MCF 10A (cell line): ENCODE data around the gene AHNAK2. TPM values are rescaled to one million over a fixed set of nuclear protein-coding genes. Genes with fewer than 3 reads are reported as not detected.
"Not testable (repeated sequence)": the region's sequence is repeated elsewhere in the genome, so short reads cannot be mapped to it uniquely, and the experiment has no call there.

Source experiments
- BruUV-seq: library from RNA; stranded (reverse); fragments of 400-500 nt; replicated peaks from 2 replicates; lab custom pipeline; 2021; lab: Mats Ljungman, UMichigan
- CTCF ChIA-PET: fragments of 300-600 bp; sonication (Branson Sonifier 250); formaldehyde crosslinking; extraction: SDS; loops from one replicate; lab custom pipeline; 2021; ENCODE audit warnings: antibody characterized with exemption, inconsistent platforms; lab: Yijun Ruan, JAX
- POLR2A ChIA-PET: fragments of 300-600, 350-650 bp; sonication (Branson Sonifier 250); formaldehyde crosslinking; extraction: SDS; loops from one replicate; lab custom pipeline; 2020; ENCODE audit warnings: antibody characterized with exemption, inconsistent platforms; lab: Yijun Ruan, JAX
- DNase-seq: peaks from one replicate; pipeline ENCODE4 v3.0.0-alpha.2; 2018; ENCODE audit not compliant: unreplicated experiment
- H3K27ac Mint-ChIP-seq: one replicate; pipeline ENCODE4 v1.8.0; 2022; ENCODE audit warnings: mild to moderate bottlenecking, low read depth, mixed read lengths; ENCODE audit not compliant: unreplicated experiment
- H3K27me3 Mint-ChIP-seq: one replicate; pipeline ENCODE4 v1.8.0; 2022; ENCODE audit warnings: mixed read lengths; ENCODE audit not compliant: insufficient read depth, unreplicated experiment
- H3K36me3 Mint-ChIP-seq: one replicate; pipeline ENCODE4 v1.8.0; 2022; ENCODE audit warnings: mild to moderate bottlenecking, moderate library complexity, mixed read lengths; ENCODE audit not compliant: insufficient read depth, unreplicated experiment
- H3K4me1 Mint-ChIP-seq: one replicate; pipeline ENCODE4 v1.8.0; 2022; ENCODE audit warnings: mixed read lengths; ENCODE audit not compliant: insufficient read depth, unreplicated experiment
- H3K4me3 Mint-ChIP-seq: one replicate; pipeline ENCODE4 v1.8.0; 2022; ENCODE audit warnings: mild to moderate bottlenecking, moderate library complexity, mixed read lengths; ENCODE audit not compliant: unreplicated experiment
- H3K9me3 Mint-ChIP-seq: one replicate; pipeline ENCODE4 v1.8.0; 2022; ENCODE audit warnings: mixed read lengths; ENCODE audit not compliant: unreplicated experiment
- CTCF ChIP-seq: fragments of 200-600 bp; IDR thresholded peaks from one replicate; pipeline ENCODE4 v1.8.0; 2022; ENCODE audit warnings: antibody characterized with exemption, mild to moderate bottlenecking; ENCODE audit not compliant: unreplicated experiment
- intact Hi-C: fragments of 100-400 bp; cut with micrococcal nuclease; formaldehyde crosslinking; loops from 2 replicates; pipeline ENCODE4 v1.14.1; 2022
- total RNA-seq: library from RNA; stranded (reverse); gene quantifications from 2 replicates; pipeline ENCODE4 v1.2.3, GENCODE V29; 2022

AHNAK2 gene
- total RNA-seq, 1 experiment from 2014 or later = 218 TPM

- DNase-seq = no peak
- H3K27me3 Mint-ChIP-seq = no peaks in the 10 kb centered on the region
- no peaks in the 10 kb centered on the region for H3K4me1 Mint-ChIP-seq
- H3K9me3 Mint-ChIP-seq = peaks cover 8% of the 10 kb centered on the region
- H3K27ac Mint-ChIP-seq = no peak overlapping the region
- CTCF ChIA-PET = interaction anchor here (0.7 kb wide), 1 partner anchor 241 kb away, joined by 3 read pairs; no protein-coding TSS in a partner anchor
- H3K36me3 Mint-ChIP-seq = peaks cover 100% of the 10 kb centered on the region
- BruUV-seq = no TSS peak
- no peak for TF ChIP-seq CTCF
- no peak overlapping the region for H3K4me3 Mint-ChIP-seq
- POLR2A ChIA-PET = no interaction called here
- intact Hi-C loops = no loop called here
Observed at GRCh38 chr14:104950021-104950420, 28.2 kb downstream of the AHNAK2 start.

GRCh38 chr14:104949406-104949955 lies 28.7 kb downstream of the AHNAK2 start:
- H3K4me1 Mint-ChIP-seq, CTCF ChIA-PET, POLR2A ChIA-PET: not testable (repeated sequence)

GRCh38 chr14:104948736-104949031 lies 29.5 kb downstream of the AHNAK2 start:
- Mint-ChIP-seq H3K4me1 (no peaks in the 10 kb centered on the region), H3K4me3 (no peak overlapping the region), H3K27me3 (no peaks in the 10 kb centered on the region), H3K9me3 (peaks cover 6% of the 10 kb centered on the region), H3K27ac (no peak overlapping the region), H3K36me3 (peaks cover 100% of the 10 kb centered on the region)
- ChIA-PET CTCF (no interaction called here), POLR2A (no interaction called here)
- no TSS peak for BruUV-seq
- no peak for DNase-seq
- no peak for TF ChIP-seq CTCF
- intact Hi-C loops = no loop called here

More at GRCh38 chr14:104949406-104949955, 28.7 kb downstream of the AHNAK2 start:
- DNase-seq, H3K27me3 Mint-ChIP-seq, H3K27ac Mint-ChIP-seq, H3K9me3 Mint-ChIP-seq, H3K4me3 Mint-ChIP-seq, BruUV-seq, intact Hi-C loops: not testable (repeated sequence)
- H3K36me3 Mint-ChIP-seq = peaks cover 100% of the 10 kb centered on the region

- peaks cover 100% of the 10 kb centered on the region for H3K36me3 Mint-ChIP-seq
- DNase-seq, H3K4me1 Mint-ChIP-seq, intact Hi-C loops, CTCF ChIA-PET, H3K27ac Mint-ChIP-seq, BruUV-seq, H3K9me3 Mint-ChIP-seq, H3K27me3 Mint-ChIP-seq, H3K4me3 Mint-ChIP-seq: not testable (repeated sequence)
- POLR2A ChIA-PET = interaction anchor here (0.7 kb wide), 1 partner anchor 10 kb away, joined by 3 read pairs; no protein-coding TSS in a partner anchor
Observed at GRCh38 chr14:104947881-104948735, 30.1 kb downstream of the AHNAK2 start.

GRCh38 chr14:104947201-104947600 lies 31.0 kb downstream of the AHNAK2 start:
- H3K9me3 Mint-ChIP-seq, H3K4me1 Mint-ChIP-seq, H3K4me3 Mint-ChIP-seq, DNase-seq, CTCF ChIA-PET, H3K27me3 Mint-ChIP-seq, POLR2A ChIA-PET, H3K27ac Mint-ChIP-seq, intact Hi-C loops, BruUV-seq: not testable (repeated sequence)
- peaks cover 100% of the 10 kb centered on the region for H3K36me3 Mint-ChIP-seq

- H3K27ac Mint-ChIP-seq, DNase-seq, H3K4me1 Mint-ChIP-seq, BruUV-seq, H3K4me3 Mint-ChIP-seq, H3K27me3 Mint-ChIP-seq, H3K9me3 Mint-ChIP-seq, POLR2A ChIA-PET, intact Hi-C loops: not testable (repeated sequence)
- CTCF ChIA-PET = interaction anchor here (0.6 kb wide), 1 partner anchor 102 kb away, joined by 3 read pairs; no protein-coding TSS in a partner anchor
- peaks cover 100% of the 10 kb centered on the region for H3K36me3 Mint-ChIP-seq
Observed at GRCh38 chr14:104945986-104946965, 31.9 kb downstream of the AHNAK2 start.

GRCh38 chr14:104945266-104945665 lies 32.9 kb downstream of the AHNAK2 start:
- CTCF ChIA-PET, H3K27ac Mint-ChIP-seq, H3K4me1 Mint-ChIP-seq, H3K27me3 Mint-ChIP-seq, H3K9me3 Mint-ChIP-seq, intact Hi-C loops, BruUV-seq, DNase-seq, POLR2A ChIA-PET, H3K4me3 Mint-ChIP-seq: not testable (repeated sequence)
- H3K36me3 Mint-ChIP-seq = peaks cover 100% of the 10 kb centered on the region
